T-helper 22 cell (primary cell): ENCODE results near the gene NTNG2.

Source experiments
- DNase-seq: peaks from one replicate; pipeline ENCODE4 v3.0.0-alpha.2; 2020; ENCODE audit warnings: low read depth

The NTNG2 gene

DNA sequence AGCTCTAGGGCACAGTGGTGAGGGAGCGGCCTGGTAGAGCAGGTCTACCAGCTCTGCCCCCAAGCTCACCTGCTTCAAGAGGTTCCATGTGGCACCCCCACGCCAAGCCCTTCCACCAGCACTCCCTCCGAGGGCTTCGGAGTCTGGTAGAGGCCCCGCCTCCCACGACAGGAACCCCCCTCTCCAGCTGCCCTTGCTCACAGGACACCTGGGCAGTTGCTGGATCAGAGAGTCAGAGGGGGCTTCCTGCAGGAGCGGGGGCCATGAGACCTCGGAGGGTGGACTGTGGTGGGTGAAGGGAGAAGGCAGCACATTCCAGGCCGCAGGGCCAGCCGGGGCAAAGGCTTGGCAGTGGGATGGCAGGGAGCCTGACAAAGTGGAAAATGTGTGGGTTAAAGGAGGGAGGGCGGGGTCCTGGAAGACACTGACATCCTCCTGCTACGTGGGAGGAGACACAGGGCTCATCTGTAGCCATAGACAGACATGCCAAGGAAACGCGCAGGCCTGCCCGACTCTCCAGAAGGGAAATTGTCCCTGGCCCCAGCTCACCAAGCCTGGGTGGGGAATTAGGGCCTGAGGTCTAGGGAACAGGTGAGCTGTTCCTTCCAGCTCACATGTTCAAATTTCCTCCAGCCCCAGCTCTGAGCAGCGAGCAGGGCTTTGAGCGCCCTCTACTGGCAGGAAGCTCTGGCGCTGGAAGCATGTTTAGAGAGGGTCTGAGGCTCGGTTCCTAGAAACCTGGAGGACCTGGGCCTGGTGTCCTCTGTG lies 74.2 kb downstream of the NTNG2 start:
- peak; percentile 38 for DNase-seq

DNA sequence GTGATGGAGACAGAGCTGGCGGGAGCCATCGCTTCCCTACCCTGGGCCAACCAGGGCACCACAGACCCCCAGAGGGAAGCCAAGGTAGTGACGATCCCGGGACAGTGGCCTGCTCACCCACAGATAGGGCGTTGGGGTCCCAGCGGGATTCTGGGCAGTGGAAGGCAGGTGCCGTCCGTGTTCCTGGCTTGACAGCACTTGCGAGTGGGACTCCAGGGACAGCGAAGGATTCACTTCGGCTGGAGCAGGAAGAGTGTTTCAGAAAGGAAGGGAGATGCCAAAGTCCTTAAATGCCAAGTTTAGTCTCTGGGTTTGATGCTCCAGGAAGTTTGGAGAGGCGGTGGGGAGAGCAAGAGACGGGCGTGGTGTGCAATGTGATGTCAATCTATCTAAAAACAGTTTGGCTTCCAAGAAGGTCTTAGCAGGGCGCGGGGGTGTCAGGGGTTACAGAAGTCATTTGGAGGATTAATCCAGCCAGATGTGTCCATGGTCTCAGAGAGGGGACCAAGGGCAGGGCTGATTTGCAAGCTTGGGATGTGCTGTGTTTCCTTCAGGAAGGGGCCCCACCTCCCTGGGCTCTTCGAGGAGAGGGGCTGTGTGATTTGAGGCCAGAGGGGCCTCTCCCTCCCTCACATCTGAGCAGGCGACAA lies 74.9 kb downstream of the NTNG2 start:
- DNase-seq = no peak

DNA sequence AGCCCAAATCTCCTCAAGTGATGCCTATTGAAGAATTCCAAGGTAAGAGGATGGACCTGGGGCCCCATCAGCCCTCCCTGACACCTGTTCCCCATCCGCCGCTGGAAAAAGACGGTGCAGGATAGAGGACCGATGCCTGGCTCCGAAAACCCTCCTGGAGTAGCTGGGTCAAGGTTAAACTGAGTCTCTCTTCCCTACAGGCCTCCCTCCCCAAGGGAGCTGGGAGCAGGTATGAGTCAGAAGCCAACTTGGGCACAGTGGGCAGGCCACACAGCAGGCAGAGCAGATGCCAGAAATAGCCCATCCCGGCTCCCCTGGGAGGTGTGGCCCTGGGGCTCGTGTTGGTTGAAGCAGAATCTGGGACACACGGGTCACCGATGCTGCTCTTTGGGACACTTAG lies 75.6 kb downstream of the NTNG2 start:
- DNase-seq = no peak

DNA sequence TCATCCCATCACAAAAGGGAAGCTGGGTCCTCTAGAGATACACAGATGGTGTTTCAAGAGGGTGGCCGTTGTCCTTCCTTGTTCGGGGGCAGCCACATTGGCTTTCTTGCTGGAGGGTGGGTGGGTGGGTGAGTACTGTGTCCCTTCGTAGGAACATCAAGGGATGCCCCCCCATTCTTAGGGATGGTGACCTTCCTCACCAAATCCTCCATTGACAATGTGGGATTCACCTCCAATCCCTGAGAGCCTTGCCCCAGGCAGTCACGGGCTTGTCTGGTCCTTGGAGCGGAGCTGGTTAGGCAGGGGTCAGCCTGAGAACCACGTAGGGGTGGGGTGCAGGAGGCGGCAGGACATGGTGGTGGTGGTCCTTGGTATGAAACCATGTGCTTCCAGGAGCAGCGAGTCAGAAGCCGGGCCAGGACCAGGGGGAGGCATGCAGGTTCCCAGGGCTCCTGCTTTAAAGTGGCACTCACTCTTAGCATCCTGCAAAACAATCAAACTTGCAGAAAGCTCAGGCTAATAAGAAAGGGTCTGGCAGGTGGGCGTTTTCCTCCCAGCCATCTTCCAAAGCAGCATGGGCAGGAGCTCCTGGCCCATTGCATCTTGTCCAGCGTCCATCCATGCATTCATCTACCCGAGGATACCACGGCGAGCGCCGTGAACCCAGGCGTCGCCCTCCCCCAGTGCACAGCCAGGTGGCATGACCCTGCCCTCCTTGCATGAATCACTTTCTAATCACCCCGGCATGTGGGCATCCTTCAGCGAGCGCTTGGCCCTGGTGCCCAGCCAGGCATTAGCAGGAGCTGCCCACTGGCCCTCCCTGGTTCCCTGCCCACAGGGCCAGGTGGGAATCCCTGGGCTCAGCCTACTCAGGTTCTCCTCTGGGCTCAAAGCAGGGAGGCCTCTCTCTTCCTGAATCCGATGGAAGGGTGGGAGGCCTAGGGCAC lies 76.4 kb downstream of the NTNG2 start:
- no peak for DNase-seq

GRCh38 chr9:132238992-132239391 lies 77.1 kb downstream of the NTNG2 start:
- no peak for DNase-seq

GRCh38 chr9:132239518-132239917 lies 77.7 kb downstream of the NTNG2 start:
- no peak for DNase-seq

GRCh38 chr9:132239999-132240840 lies 78.4 kb downstream of the NTNG2 start:
- DNase-seq = no peak

DNA sequence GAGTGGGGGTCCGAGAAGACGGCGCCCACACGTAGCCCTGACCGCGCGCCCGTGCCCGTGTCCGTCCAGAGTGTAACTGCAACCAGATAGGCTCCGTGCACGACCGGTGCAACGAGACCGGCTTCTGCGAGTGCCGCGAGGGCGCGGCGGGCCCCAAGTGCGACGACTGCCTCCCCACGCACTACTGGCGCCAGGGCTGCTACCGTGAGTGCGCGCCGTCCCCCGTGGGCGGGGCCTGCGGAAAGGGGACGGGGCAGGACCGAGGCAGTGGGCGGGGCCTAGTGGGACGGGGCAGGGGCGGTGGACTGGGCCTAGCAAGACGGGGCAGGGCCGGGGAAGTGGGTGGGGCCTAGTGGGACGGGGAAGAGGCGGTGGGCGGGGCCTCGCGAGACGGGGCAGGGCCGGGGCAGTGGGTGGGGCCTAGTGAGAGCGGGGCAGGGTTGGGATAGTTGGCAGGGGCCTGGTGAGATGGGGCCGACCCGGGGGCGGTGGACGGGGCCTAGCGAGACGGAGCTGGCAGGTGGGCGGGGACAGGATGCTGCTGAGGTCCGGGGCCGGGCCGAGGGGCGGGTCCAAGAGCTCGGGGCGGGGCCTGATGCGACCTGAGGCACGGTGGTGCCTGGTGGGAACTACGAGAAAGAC lies 79.1 kb downstream of the NTNG2 start:
- peak; percentile 99 for DNase-seq

- DNase-seq = no peak
Measured at GRCh38 chr9:132241483-132241839, 79.6 kb downstream of the NTNG2 start.

DNA sequence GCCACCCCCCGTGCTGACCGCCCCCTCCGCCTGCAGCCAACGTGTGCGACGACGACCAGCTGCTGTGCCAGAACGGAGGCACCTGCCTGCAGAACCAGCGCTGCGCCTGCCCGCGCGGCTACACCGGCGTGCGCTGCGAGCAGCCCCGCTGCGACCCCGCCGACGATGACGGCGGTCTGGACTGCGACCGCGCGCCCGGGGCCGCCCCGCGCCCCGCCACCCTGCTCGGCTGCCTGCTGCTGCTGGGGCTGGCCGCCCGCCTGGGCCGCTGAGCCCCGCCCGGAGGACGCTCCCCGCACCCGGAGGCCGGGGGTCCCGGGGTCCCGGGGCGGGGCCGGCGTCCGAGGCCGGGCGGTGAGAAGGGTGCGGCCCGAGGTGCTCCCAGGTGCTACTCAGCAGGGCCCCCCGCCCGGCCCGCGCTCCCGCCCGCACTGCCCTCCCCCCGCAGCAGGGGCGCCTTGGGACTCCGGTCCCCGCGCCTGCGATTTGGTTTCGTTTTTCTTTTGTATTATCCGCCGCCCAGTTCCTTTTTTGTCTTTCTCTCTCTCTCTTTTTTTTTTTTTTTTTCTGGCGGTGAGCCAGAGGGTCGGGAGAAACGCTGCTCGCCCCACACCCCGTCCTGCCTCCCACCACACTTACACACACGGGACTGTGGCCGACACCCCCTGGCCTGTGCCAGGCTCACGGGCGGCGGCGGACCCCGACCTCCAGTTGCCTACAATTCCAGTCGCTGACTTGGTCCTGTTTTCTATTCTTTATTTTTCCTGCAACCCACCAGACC lies 80.2 kb downstream of the NTNG2 start:
- DNase-seq = peak; percentile 37

DNA sequence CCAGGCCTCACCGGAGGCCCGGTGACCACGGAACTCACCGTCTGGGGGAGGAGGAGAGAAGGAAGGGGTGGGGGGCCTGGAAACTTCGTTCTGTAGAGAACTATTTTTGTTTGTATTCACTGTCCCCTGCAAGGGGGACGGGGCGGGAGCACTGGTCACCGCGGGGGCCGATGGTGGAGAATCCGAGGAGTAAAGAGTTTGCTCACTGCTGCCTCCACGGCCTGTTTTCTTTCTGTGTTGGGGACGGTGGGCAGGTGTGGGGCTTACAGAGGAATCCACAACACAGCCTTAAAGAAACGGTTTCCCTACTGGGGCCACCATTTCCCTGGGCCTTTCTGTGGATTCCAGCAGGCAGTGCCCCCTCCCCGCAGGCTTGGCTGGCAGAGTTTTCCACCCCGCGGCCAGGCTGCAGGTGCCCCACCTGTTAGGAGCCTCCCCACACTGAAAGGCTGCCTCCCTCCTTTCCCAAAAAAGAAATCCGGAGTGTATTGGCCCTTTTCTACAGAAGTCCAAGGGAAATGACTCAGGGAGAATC lies 80.8 kb downstream of the NTNG2 start:
- no peak for DNase-seq

DNA sequence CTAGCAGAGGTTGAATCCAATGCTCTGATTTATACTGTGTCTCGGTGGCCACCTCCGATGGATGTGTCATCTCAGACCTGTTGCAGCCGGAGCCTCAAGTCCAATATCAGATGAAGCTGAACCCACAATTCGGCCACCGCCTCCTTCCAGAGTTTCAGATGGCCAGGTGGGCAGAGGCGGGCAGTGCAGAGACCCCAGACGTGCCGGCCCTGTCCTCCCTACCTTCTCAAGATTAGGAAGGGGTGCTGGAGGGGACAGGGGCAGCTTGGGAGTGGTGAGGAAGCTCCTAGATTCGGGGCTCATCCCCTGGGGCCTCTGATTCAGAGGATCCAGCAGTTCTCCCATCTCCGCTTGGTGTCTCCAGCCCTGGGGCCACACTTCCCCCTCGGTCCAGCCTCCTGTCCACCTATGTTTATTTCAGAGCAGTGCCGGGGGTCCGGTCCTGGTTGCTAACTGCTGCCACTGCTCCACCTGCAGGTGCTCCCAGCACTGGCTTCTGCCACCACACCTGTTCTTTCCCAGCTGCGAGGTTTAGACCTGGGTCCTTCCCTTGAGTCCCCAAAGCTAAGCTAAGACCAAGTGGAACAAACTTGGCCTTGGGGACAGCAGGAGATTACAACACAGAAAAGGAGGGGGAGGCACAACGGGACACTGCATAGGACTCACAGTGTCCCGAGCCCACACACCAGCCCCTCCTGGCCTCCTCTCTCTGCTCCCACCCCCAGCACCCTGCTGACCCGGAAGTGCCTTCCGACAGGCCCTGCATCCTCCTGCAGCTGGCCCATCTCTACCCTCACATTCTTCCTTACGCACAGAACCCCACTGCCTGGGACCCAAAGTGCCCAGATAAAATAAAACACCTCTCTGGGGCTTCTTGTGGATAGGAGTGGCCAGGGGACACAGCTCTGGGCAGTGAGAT lies 81.6 kb downstream of the NTNG2 start:
- DNase-seq = no peak

GRCh38 chr9:132244582-132245455 lies 83.0 kb downstream of the NTNG2 start:
- DNase-seq = no peak

GRCh38 chr9:132245465-132245864 lies 83.6 kb downstream of the NTNG2 start:
- DNase-seq = no peak

- no peak for DNase-seq
Measured at GRCh38 chr9:132247942-132248341, 86.1 kb downstream of the NTNG2 start.

DNA sequence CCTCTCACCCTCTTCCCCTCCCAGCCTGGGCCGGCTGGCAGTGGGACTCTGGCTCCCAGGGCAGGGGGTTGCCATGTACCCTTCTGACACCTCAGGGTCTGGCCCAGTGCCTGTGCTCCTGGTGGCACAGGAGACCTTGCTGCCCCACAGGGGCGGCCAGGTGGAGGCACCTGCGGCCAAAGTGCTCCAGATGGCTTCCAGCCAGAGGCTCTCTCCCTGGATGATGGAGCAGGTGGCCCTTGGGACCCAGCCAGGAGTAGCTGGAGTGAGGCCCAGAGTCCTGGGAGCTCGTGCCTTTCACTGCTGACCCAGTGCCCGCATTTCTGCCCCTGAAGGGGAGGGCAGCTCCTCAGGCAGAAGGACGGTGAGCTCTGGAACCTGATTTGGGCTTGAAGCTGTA lies 87.3 kb downstream of the NTNG2 start:
- DNase-seq = no peak

DNA sequence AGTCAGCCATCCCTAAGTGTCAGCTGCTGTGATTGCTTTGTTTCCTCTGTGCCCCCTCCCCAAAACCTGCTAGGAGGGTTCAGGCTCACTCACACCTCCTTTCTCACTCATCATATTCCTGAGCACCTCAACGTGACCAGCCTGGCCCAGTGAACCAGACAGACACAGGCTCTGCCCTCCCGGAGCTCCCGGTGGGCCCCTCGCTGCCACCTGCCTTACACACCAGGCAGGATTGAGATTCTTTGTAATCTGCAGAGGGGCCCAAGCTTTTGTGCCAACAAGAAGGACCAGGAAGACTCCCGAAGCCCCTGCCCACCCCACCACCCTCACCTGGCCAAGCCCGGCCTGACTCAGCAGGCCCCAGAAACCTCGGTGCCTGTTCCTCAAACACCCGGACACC lies 87.8 kb downstream of the NTNG2 start:
- no peak for DNase-seq
